NB4 (cell line): ENCODE measurements around the gene NRTN.
"Not testable (repeated sequence)": the region's sequence is repeated elsewhere in the genome, so short reads cannot be mapped to it uniquely, and the experiment has no call there.

Experiments
- DNase-seq: peaks from one replicate; pipeline ENCODE4 v3.0.0; 2010; ENCODE audit warnings: low read depth
- H3K4me3 ChIP-seq: one replicate; pipeline ENCODE4 v1.5.1; 2011; ENCODE audit warnings: mild to moderate bottlenecking, low read depth, low read length, moderate library complexity
- CTCF ChIP-seq: IDR thresholded peaks from one replicate; pipeline ENCODE4 v1.5.1; 2012; ENCODE audit warnings: low read depth, low read length
- MAX ChIP-seq: IDR thresholded peaks from 2 replicates; pipeline ENCODE4 v1.6.1; 2011; ENCODE audit warnings: low read depth, low read length
- MYC ChIP-seq: IDR thresholded peaks from 2 replicates; pipeline ENCODE4 v1.6.1; 2011; ENCODE audit warnings: low read depth, low read length
- POLR2A ChIP-seq: IDR thresholded peaks from 2 replicates; pipeline ENCODE4 v1.6.1; 2011; ENCODE audit warnings: mild to moderate bottlenecking; ENCODE audit not compliant: insufficient read length; ENCODE audit errors: extremely low read depth

The NRTN gene

GRCh38 chr19:5773276-5773675 lies 31.6 kb upstream of the NRTN start:
- no peak for TF ChIP-seq CTCF
- TF ChIP-seq MYC, result no peak
- no peak for TF ChIP-seq POLR2A
- TF ChIP-seq MAX, result no peak
- DNase-seq, result no peak
- no peak overlapping the region for H3K4me3 ChIP-seq

GRCh38 chr19:5774921-5775320 lies 29.9 kb upstream of the NRTN start:
- no peak for TF ChIP-seq MAX
- no peak for TF ChIP-seq MYC
- no peak for TF ChIP-seq CTCF
- no peak for TF ChIP-seq POLR2A
- DNase-seq, result no peak
- H3K4me3 ChIP-seq, result no peak overlapping the region

- no peak for DNase-seq
- no peak overlapping the region for H3K4me3 ChIP-seq
- no peak for TF ChIP-seq CTCF
- no peak for TF ChIP-seq MYC
- no peak for TF ChIP-seq POLR2A
- TF ChIP-seq MAX, result no peak
Observed at GRCh38 chr19:5775668-5776309, 29.1 kb upstream of the NRTN start.

GRCh38 chr19:5778402-5778801 lies 26.5 kb upstream of the NRTN start:
- DNase-seq, result no peak
- TF ChIP-seq MAX (no peak), POLR2A (no peak), CTCF (no peak), MYC (no peak)
- H3K4me3 ChIP-seq, result no peak overlapping the region

GRCh38 chr19:5780916-5781315 lies 24.0 kb upstream of the NRTN start:
- H3K4me3 ChIP-seq, DNase-seq: not testable (repeated sequence)

GRCh38 chr19:5782322-5782721 lies 22.5 kb upstream of the NRTN start:
- TF ChIP-seq POLR2A, result no peak
- TF ChIP-seq MAX, result no peak
- no peak for TF ChIP-seq MYC
- TF ChIP-seq CTCF, result no peak
- H3K4me3 ChIP-seq, result no peak overlapping the region
- DNase-seq, result no peak
